Pancreas (tissue), 10 donors: ENCODE results near the gene EVI5. TPM values are rescaled to one million over a fixed set of nuclear protein-coding genes. Genes with fewer than 3 reads are reported as not detected.
"Not testable (repeated sequence)": the region's sequence is repeated elsewhere in the genome, so short reads cannot be mapped to it uniquely, and the experiment has no call there.

Source experiments
- ATAC-seq, 4 donors: fragments of 200-7000 bp; cut with Tn5 transposase; one replicate each; pipeline versions ENCODE4 v1.8.0 to v1.9.1; 2020; ENCODE audit warnings: mild to moderate bottlenecking in 4 of 4, moderate library complexity in 4 of 4
- DNase-seq, 6 donors: peaks; one replicate each; pipeline ENCODE4 v3.0.0-alpha.2; 2020
- FAIRE-seq: peaks from 2 replicates; lab custom pipeline; 2012; peaks lifted over from hg19 to GRCh38; lab: Jason Lieb, UNC
- H3K27ac ChIP-seq, 4 donors: fragments of 200-600 bp; sonication (generic); 1 replicate in 3 of 4; 2 replicates in 1 of 4; pipeline versions ENCODE4 v1.5.0 to v1.8.0; 2020
- H3K27me3 ChIP-seq, 4 donors: fragments of 200-600 bp; one replicate each; pipeline ENCODE4 v1.8.0; 2021
- H3K36me3 ChIP-seq, 3 donors: fragments of 200-600 bp; sonication (generic) in 1 of 3; one replicate each; pipeline versions ENCODE4 v1.5.0 to v1.8.0; 2020 to 2021
- H3K4me1 ChIP-seq, 3 donors: fragments of 200-600 bp; one replicate each; pipeline ENCODE4 v1.8.0; 2021
- H3K4me3 ChIP-seq, 4 donors: fragments of 200-600 bp; sonication (generic) in 2 of 4; one replicate each; pipeline versions ENCODE4 v1.5.0 to v1.8.0; 2020 to 2021
- H3K9me3 ChIP-seq, 4 donors: fragments of 200-600 bp; one replicate each; pipeline ENCODE4 v1.8.0; 2021
- WGBS, 2 donors: extraction: QIAGEN DNeasy Blood & Tissue Kit; methylation state at CpG; one replicate each; pipeline ENCODE4 v1.1.7; 2013; 5-methylcytosine and 5-hydroxymethylcytosine counted together
- intact Hi-C, 3 donors: fragments of 100-400 bp; cut with DNase I; formaldehyde crosslinking; loops; one replicate each; pipeline versions ENCODE4 v1.11.1 to v1.14.2; 2022
- polyA plus RNA-seq, 2 donors: library from polyadenylated mRNA; stranded (reverse); fragments of 200-250 nt; gene quantifications; one replicate each; pipeline ENCODE4 v1.2.3, GENCODE V29; 2013
- total RNA-seq, 6 donors: library from RNA; stranded (reverse); fragmentation: NEBNext Ultra II Directional in 4 of 6; extraction: Animal tissue kit (Norgen Biotek cat#: 25700) in 4 of 6; gene quantifications; one replicate each; pipeline versions ENCODE4 v1.2.1 to v1.2.4, GENCODE V29; 2021 to 2023
- TF ChIP-seq, protein P1 (sequence below), 4 donors: fragments of 200-600 bp; sonication (generic) in 3 of 4; IDR thresholded peaks; one replicate each; pipeline versions ENCODE4 v1.5.0 to v1.8.0; 2021; ENCODE audit warnings: antibody characterized with exemption in 4 of 4
- donor health status: healthy with polysubstance abuse.
- donor health status: DM: no; HTN: no; CAD: no; lungs with moderate emphysema.
- donor health status: DM: no; HTN: no; CAD: no.
- donor health status: control.
- donor health status: control.
- donor health status: Bipolar disorder and iron deficiency.
- donor health status: DM: yes; HTN: yes; CAD: no.
- donor health status: DM: no; HTN: no; CAD: no.
- donor health status: DM: no; HTN: no; CAD: no.
- donor health status: DM: yes; HTN: yes; CAD: no.

The EVI5 gene
- total and polyA plus RNA-seq, 8 donors, result 3.3 to 21.7 (median 12.7) TPM

- no peaks in the 10 kb centered on the region for H3K27me3 ChIP-seq
- intact Hi-C loops, result no loop called here
- no peaks in the 10 kb centered on the region for H3K9me3 ChIP-seq
- H3K4me3 ChIP-seq, result no peak overlapping the region
- ATAC-seq (no peak), FAIRE-seq (no peak), DNase-seq (no peak)
- 89 to 90% methylated on average over 13 of the region's 13 CpGs for WGBS, 2 donors
- no peak overlapping the region for H3K27ac ChIP-seq
- no peaks in the 10 kb centered on the region for H3K4me1 ChIP-seq
- no peaks in the 10 kb centered on the region for H3K36me3 ChIP-seq
- TF ChIP-seq, protein P1, sequence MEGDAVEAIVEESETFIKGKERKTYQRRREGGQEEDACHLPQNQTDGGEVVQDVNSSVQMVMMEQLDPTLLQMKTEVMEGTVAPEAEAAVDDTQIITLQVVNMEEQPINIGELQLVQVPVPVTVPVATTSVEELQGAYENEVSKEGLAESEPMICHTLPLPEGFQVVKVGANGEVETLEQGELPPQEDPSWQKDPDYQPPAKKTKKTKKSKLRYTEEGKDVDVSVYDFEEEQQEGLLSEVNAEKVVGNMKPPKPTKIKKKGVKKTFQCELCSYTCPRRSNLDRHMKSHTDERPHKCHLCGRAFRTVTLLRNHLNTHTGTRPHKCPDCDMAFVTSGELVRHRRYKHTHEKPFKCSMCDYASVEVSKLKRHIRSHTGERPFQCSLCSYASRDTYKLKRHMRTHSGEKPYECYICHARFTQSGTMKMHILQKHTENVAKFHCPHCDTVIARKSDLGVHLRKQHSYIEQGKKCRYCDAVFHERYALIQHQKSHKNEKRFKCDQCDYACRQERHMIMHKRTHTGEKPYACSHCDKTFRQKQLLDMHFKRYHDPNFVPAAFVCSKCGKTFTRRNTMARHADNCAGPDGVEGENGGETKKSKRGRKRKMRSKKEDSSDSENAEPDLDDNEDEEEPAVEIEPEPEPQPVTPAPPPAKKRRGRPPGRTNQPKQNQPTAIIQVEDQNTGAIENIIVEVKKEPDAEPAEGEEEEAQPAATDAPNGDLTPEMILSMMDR (IDR thresholded peaks at IDR 0.05), result no peak
Measured at GRCh38 chr1:92619466-92620189, 165.3 kb downstream of the EVI5 start.

- intact Hi-C loops, result no loop called here
- ATAC-seq, result no peak
- no peak overlapping the region for H3K4me3 ChIP-seq
- TF ChIP-seq, protein P1 (IDR thresholded peaks at IDR 0.05), result no peak
- DNase-seq, result no peak
- no peaks in the 10 kb centered on the region for H3K9me3 ChIP-seq
- no peak overlapping the region for H3K27ac ChIP-seq
- no peaks in the 10 kb centered on the region for H3K36me3 ChIP-seq
- no peaks in the 10 kb centered on the region for H3K27me3 ChIP-seq
- no peaks in the 10 kb centered on the region for H3K4me1 ChIP-seq
- no peak for FAIRE-seq
- WGBS, 2 donors, result 87 to 91% methylated on average over 2 of the region's 2 CpGs
Measured at GRCh38 chr1:92601044-92601443, 183.9 kb downstream of the EVI5 start.

GRCh38 chr1:92599184-92599583 is 185.7 kb downstream of the EVI5 start:
- intact Hi-C loops, result no loop called here
- Histone ChIP-seq H3K27me3 (no peaks in the 10 kb centered on the region), H3K4me1 (no peaks in the 10 kb centered on the region), H3K4me3 (no peak overlapping the region), H3K36me3 (no peaks in the 10 kb centered on the region), H3K27ac (no peak overlapping the region), H3K9me3 (no peaks in the 10 kb centered on the region)
- ATAC-seq (no peak), FAIRE-seq (peak; percentile 97), DNase-seq (no peak)
- TF ChIP-seq, protein P1 (IDR thresholded peaks at IDR 0.05), result peak in 2 of 4 donors; percentile 13 to 27
- 38 to 48% methylated on average over 2 of the region's 2 CpGs for WGBS, 2 donors

- H3K36me3 ChIP-seq, H3K27ac ChIP-seq, intact Hi-C loops, H3K27me3 ChIP-seq, H3K4me1 ChIP-seq, ATAC-seq, DNase-seq, H3K4me3 ChIP-seq, FAIRE-seq, H3K9me3 ChIP-seq: not testable (repeated sequence)
- 83 to 84% methylated on average over 9 of the region's 9 CpGs for WGBS, 2 donors
Measured at GRCh38 chr1:92589361-92589760, 195.5 kb downstream of the EVI5 start.

DNA sequence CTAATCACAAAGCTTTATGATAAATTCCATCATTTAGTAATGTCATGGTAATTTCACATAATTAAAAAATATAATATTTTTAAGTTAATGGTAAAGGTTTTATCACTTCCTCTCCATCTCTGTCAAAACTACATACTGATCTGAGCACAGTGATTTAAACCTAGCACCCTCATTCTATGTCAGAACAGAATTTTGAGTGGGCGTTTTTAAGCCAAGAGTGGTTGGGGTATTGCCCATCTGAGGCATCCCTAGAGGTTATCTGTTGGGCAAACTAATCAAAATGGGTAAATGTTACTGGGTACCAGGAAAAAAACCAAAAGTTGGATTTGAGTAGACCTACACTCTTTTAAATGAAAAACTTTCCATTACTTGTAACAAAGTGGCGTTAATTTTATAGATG is 197.5 kb downstream of the EVI5 start:
- no peak for ATAC-seq
- Histone ChIP-seq H3K27ac (no peak overlapping the region), H3K9me3 (no peaks in the 10 kb centered on the region), H3K36me3 (no peaks in the 10 kb centered on the region), H3K4me1 (peaks cover 0 to 5% (median 0%) of the 10 kb centered on the region in 3 donors), H3K4me3 (no peak overlapping the region), H3K27me3 (no peaks in the 10 kb centered on the region)
- WGBS, 2 donors, result 92% methylated on average over 2 of the region's 2 CpGs
- no peak for DNase-seq
- TF ChIP-seq, protein P1 (IDR thresholded peaks at IDR 0.05), result no peak
- FAIRE-seq, result no peak
- intact Hi-C loops, result no loop called here
